HepG2 (cell line): ENCODE data around the gene POU6F2. TPM values are rescaled to one million over a fixed set of nuclear protein-coding genes. Genes with fewer than 3 reads are reported as not detected.

Experiments
- ATAC-seq: fragments of 200-7000 bp; cut with Tn5 transposase; 3 replicates; pipeline ENCODE4 v1.9.1; 2020; ENCODE audit warnings: mild to moderate bottlenecking, moderate library complexity
- BruUV-seq: library from RNA; stranded (reverse); fragments of 400-500 nt; replicated peaks from 2 replicates; lab custom pipeline; 2021; lab: Mats Ljungman, UMichigan
- CTCF ChIA-PET: fragments of 300-600 bp; formaldehyde crosslinking; extraction: SDS; loops from one replicate; lab custom pipeline; 2021; ENCODE audit warnings: low total read pairs, inconsistent platforms, low intra/inter-chr PET ratio; lab: Yijun Ruan, JAX
- POLR2A ChIA-PET: fragments of 350-600 bp; sonication (Branson Sonifier 250); formaldehyde crosslinking; loops from one replicate; lab custom pipeline; 2020; ENCODE audit warnings: antibody characterized with exemption, inconsistent platforms; lab: Yijun Ruan, JAX
- DNase-seq: peaks from one replicate; pipeline ENCODE4 v3.0.0-alpha.2; 2015; ENCODE audit warnings: low spot score
- FAIRE-seq: peaks from 3 replicates; lab custom pipeline; 2011; peaks lifted over from hg19 to GRCh38; lab: Jason Lieb, UNC
- H2AFZ ChIP-seq: one replicate; pipeline ENCODE4 v1.6.1; 2011; ENCODE audit warnings: low read length, inconsistent platforms
- H3K27ac ChIP-seq: fragments of 300-600 bp; 3 replicates; pipeline ENCODE4 v1.8.0; 2011; ENCODE audit warnings: mixed run types, mild to moderate bottlenecking, mixed read lengths, low read length, inconsistent platforms; ENCODE audit not compliant: insufficient read depth; ENCODE audit errors: extremely low read length
- H3K27me3 ChIP-seq, 2 experiments: fragments of 200-600 bp in 1 of 2; 2 replicates in 1 of 2; 3 replicates in 1 of 2; pipeline versions ENCODE4 v1.6.0 to v1.8.0; 2011; ENCODE audit warnings: low read length in 2 of 2, mild to moderate bottlenecking in 2 of 2, moderate library complexity in 2 of 2, inconsistent platforms in 1 of 2; ENCODE audit not compliant: insufficient read depth in 2 of 2, control insufficient read depth in 1 of 2
- H3K36me3 ChIP-seq, 2 experiments: fragments of 200-600 bp in 1 of 2; replicated peaks in 1 of 2; 2 replicates in 1 of 2; 3 replicates in 1 of 2; pipeline versions ENCODE4 v1.5.1 to v1.8.0; 2011; ENCODE audit warnings: low read length in 2 of 2, inconsistent platforms in 1 of 2; ENCODE audit not compliant: insufficient read depth in 2 of 2, control insufficient read depth in 1 of 2
- H3K4me1 ChIP-seq: 2 replicates; pipeline ENCODE4 v1.5.1; 2012; ENCODE audit warnings: low read length, inconsistent platforms; ENCODE audit not compliant: insufficient read depth
- H3K4me2 ChIP-seq: 2 replicates; pipeline ENCODE4 v1.6.0; 2011; ENCODE audit warnings: low read depth, low read length, inconsistent platforms
- H3K4me3 ChIP-seq, 3 experiments: fragments of 200-600 bp in 1 of 3; sonication (generic), shearing (Covaris generic) in 1 of 3; replicated peaks in 1 of 3; 2 replicates each; pipeline ENCODE4 v1.5.1; 2011 to 2016; ENCODE audit warnings: low read length in 3 of 3, inconsistent platforms in 2 of 3, low read depth in 2 of 3, mild to moderate bottlenecking in 2 of 3, control low read depth in 1 of 3, mixed read lengths in 1 of 3; ENCODE audit not compliant: insufficient read depth in 1 of 3
- H3K79me2 ChIP-seq: one replicate; pipeline ENCODE4 v1.6.1; 2011; ENCODE audit warnings: low read length, inconsistent platforms; ENCODE audit not compliant: insufficient read depth
- H3K9ac ChIP-seq: 2 replicates; pipeline ENCODE4 v1.6.0; 2011; ENCODE audit warnings: mild to moderate bottlenecking, low read depth, low read length, inconsistent platforms; ENCODE audit not compliant: insufficient read depth
- H3K9me3 ChIP-seq: 2 replicates; pipeline ENCODE4 v1.5.1; 2012; ENCODE audit warnings: mild to moderate bottlenecking, low read length
- H4K20me1 ChIP-seq: 2 replicates; pipeline ENCODE4 v1.6.0; 2011; ENCODE audit warnings: inconsistent platforms, mild to moderate bottlenecking, low read length, moderate library complexity; ENCODE audit not compliant: insufficient read depth
- CBFB ChIP-seq: sonication (generic); formaldehyde crosslinking; IDR thresholded peaks from 2 replicates; pipeline ENCODE4 v1.4.0; 2020; ENCODE audit warnings: missing genetic modification reagents
- GATAD1 ChIP-seq: IDR thresholded peaks from 2 replicates; pipeline ENCODE4 v1.6.1; 2016; ENCODE audit warnings: missing genetic modification reagents, missing compliant biosample characterization
- LRRFIP1 ChIP-seq: sonication (generic); formaldehyde crosslinking; conservative IDR thresholded peaks from 2 replicates; pipeline ENCODE4 v1.4.0; 2020; ENCODE audit warnings: missing genetic modification reagents
- MAFK ChIP-seq, 2 experiments: IDR thresholded peaks in 1 of 2; conservative IDR thresholded peaks in 1 of 2; 2 replicates each; pipeline ENCODE4 v1.6.1; 2011; ENCODE audit warnings: improper control_type of control experiment in 2 of 2, low read length in 2 of 2
- PCBP1 ChIP-seq: fragments of 200-400 bp; formaldehyde crosslinking; IDR thresholded peaks from 2 replicates; pipeline ENCODE4 v1.6.1; 2017; ENCODE audit warnings: mild to moderate bottlenecking, low read depth, low read length, borderline replicate concordance
- PHF21A ChIP-seq: sonication (generic); formaldehyde crosslinking; IDR thresholded peaks from 2 replicates; pipeline ENCODE4 v1.5.0; 2020; ENCODE audit warnings: mild to moderate bottlenecking, missing genetic modification reagents
- REL ChIP-seq: sonication (generic); formaldehyde crosslinking; conservative IDR thresholded peaks from 2 replicates; pipeline ENCODE4 v1.8.0; 2022; ENCODE audit warnings: mild to moderate bottlenecking, missing genetic modification reagents, moderate library complexity
- SETDB1 ChIP-seq: sonication (generic); formaldehyde crosslinking; IDR thresholded peaks from 2 replicates; pipeline ENCODE4 v1.5.1; 2020; ENCODE audit warnings: missing genetic modification reagents, mild to moderate bottlenecking, borderline replicate concordance
- SMARCC2 ChIP-seq: fragments of 450-650 bp; IDR thresholded peaks from 2 replicates; pipeline ENCODE4 v1.6.1; 2017; ENCODE audit warnings: antibody characterized with exemption, mild to moderate bottlenecking
- ZBTB38 ChIP-seq: sonication (generic); formaldehyde crosslinking; IDR thresholded peaks from 2 replicates; pipeline ENCODE4 v1.5.1; 2020; ENCODE audit warnings: mild to moderate bottlenecking, missing genetic modification reagents
- ZBTB42 ChIP-seq: sonication (generic); formaldehyde crosslinking; IDR thresholded peaks from 2 replicates; pipeline ENCODE4 v1.5.0; 2020; ENCODE audit warnings: mild to moderate bottlenecking, missing genetic modification reagents
- ZBTB46 ChIP-seq: sonication (generic); formaldehyde crosslinking; IDR thresholded peaks from 2 replicates; pipeline ENCODE4 v1.4.0; 2020; ENCODE audit warnings: mild to moderate bottlenecking, missing genetic modification reagents, borderline replicate concordance
- ZNF777 ChIP-seq: sonication (generic); formaldehyde crosslinking; IDR thresholded peaks from 2 replicates; pipeline ENCODE4 v1.4.0; 2020; ENCODE audit warnings: missing genetic modification reagents
- WGBS: methylation state at CpG from one replicate; pipeline ENCODE4 v1.1.6; 2017; ENCODE audit warnings: low lambda C conversion rate; 5-methylcytosine and 5-hydroxymethylcytosine counted together
- in situ Hi-C: cut with HindIII; loops from 2 replicates; pipeline ENCODE4 v1.10.0; 2017; ENCODE audit warnings: low pct_unique_long_range_greater_than_20kb; ENCODE audit not compliant: extremely low pct_ligation_motif_present
- intact Hi-C: fragments of 100-400 bp; cut with micrococcal nuclease; formaldehyde crosslinking; loops from one replicate; pipeline ENCODE4 v1.10.0; 2022; ENCODE audit not compliant: unreplicated experiment
- polyA plus RNA-seq, 8 experiments: library from polyadenylated mRNA; depleted of rRNA in 3 of 8; stranded (reverse) in 7 of 8; unstranded in 1 of 8; fragments of >200 nt; fragmentation: Illumina TruSeq in 4 of 8; extraction: Trizol in 4 of 8; gene quantifications; 2 replicates each; pipeline versions ENCODE4 v1.2.1 to v1.2.3, GENCODE V29; 2011 to 2016; ENCODE audit warnings: low read depth in 4 of 8, missing spikeins in 1 of 8, mixed read lengths in 1 of 8; ENCODE audit not compliant: insufficient read depth in 1 of 8
- total RNA-seq, 5 experiments: library from RNA; depleted of rRNA; stranded (reverse); fragments of >200 nt; fragmentation: Illumina TruSeq; extraction: Trizol; gene quantifications; 2 replicates each; pipeline ENCODE4 v1.2.3, GENCODE V29; 2016; ENCODE audit warnings: low read depth in 1 of 5
- TF ChIP-seq, protein P1 (sequence below): sonication (generic); formaldehyde crosslinking; IDR thresholded peaks from 2 replicates; pipeline ENCODE4 v1.4.0; 2020; ENCODE audit warnings: missing genetic modification reagents, borderline replicate concordance
- TF ChIP-seq, protein P2 (sequence below): sonication (generic); formaldehyde crosslinking; IDR thresholded peaks from 2 replicates; pipeline ENCODE4 v1.4.0; 2020; ENCODE audit warnings: missing genetic modification reagents; ENCODE audit errors: not compliant biosample characterization

Gene POU6F2
- total and polyA plus RNA-seq, 2 of the 13 experiments (the other 11 are each of a cell fraction or from before 2014, with no cell fraction given), result not detected

GRCh38 chr7:39415091-39415787 lies 437.5 kb downstream of the POU6F2 start:
- WGBS, result 74% methylated on average over 13 of the region's 13 CpGs
- in situ Hi-C loops, result no loop called here
- Histone ChIP-seq H2AFZ (no peak overlapping the region), H3K27me3 (peaks cover 0 to 21% of the 10 kb centered on the region in 2 experiments; a peak in 3 of 5 replicates), H3K36me3 (no peaks in the 10 kb centered on the region), H3K4me1 (peaks cover 12% of the 10 kb centered on the region), H3K4me2 (no peak overlapping the region), H3K79me2 (no peaks in the 10 kb centered on the region), H4K20me1 (no peaks in the 10 kb centered on the region), H3K4me3 (no peak overlapping the region), H3K27ac (no peak overlapping the region), H3K9me3 (no peaks in the 10 kb centered on the region), H3K9ac (no peak overlapping the region)
- ATAC-seq (no peak), FAIRE-seq (no peak), DNase-seq (no peak)
- intact Hi-C loops, result no loop called here
- CTCF ChIA-PET, result no interaction called here
- no TSS peak for BruUV-seq
- POLR2A ChIA-PET, result no interaction called here
- TF ChIP-seq CBFB (CRISPR knock-in tag), result no peak
- TF ChIP-seq, protein P1, sequence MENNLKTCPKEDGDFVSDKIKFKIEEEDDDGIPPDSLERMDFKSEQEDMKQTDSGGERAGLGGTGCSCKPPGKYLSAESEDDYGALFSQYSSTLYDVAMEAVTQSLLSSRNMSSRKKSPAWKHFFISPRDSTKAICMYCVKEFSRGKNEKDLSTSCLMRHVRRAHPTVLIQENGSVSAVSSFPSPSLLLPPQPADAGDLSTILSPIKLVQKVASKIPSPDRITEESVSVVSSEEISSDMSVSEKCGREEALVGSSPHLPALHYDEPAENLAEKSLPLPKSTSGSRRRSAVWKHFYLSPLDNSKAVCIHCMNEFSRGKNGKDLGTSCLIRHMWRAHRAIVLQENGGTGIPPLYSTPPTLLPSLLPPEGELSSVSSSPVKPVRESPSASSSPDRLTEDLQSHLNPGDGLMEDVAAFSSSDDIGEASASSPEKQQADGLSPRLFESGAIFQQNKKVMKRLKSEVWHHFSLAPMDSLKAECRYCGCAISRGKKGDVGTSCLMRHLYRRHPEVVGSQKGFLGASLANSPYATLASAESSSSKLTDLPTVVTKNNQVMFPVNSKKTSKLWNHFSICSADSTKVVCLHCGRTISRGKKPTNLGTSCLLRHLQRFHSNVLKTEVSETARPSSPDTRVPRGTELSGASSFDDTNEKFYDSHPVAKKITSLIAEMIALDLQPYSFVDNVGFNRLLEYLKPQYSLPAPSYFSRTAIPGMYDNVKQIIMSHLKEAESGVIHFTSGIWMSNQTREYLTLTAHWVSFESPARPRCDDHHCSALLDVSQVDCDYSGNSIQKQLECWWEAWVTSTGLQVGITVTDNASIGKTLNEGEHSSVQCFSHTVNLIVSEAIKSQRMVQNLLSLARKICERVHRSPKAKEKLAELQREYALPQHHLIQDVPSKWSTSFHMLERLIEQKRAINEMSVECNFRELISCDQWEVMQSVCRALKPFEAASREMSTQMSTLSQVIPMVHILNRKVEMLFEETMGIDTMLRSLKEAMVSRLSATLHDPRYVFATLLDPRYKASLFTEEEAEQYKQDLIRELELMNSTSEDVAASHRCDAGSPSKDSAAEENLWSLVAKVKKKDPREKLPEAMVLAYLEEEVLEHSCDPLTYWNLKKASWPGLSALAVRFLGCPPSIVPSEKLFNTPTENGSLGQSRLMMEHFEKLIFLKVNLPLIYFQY (CRISPR knock-in tag), result no peak
- no peak for TF ChIP-seq MAFK (conservative IDR thresholded peaks at IDR 0.05 in 1 of 2, IDR thresholded peaks at IDR 0.05 in 1 of 2; ENCODE audit: low read length in 2 of 2)
- TF ChIP-seq REL, result no peak
- TF ChIP-seq ZBTB42 (CRISPR knock-in tag), result no peak
- TF ChIP-seq GATAD1 (CRISPR knock-in tag), result no peak
- no peak for TF ChIP-seq PHF21A
- no peak for TF ChIP-seq LRRFIP1
- TF ChIP-seq ZBTB38, result no peak
- no peak for TF ChIP-seq SMARCC2
- TF ChIP-seq PCBP1, result no peak
- TF ChIP-seq ZBTB46 (CRISPR knock-in tag), result no peak
- TF ChIP-seq SETDB1 (CRISPR knock-in tag), result no peak
- TF ChIP-seq, protein P2, sequence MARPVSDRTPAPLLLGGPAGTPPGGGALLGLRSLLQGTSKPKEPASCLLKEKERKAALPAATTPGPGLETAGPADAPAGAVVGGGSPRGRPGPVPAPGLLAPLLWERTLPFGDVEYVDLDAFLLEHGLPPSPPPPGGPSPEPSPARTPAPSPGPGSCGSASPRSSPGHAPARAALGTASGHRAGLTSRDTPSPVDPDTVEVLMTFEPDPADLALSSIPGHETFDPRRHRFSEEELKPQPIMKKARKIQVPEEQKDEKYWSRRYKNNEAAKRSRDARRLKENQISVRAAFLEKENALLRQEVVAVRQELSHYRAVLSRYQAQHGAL (CRISPR knock-in tag), result no peak
- no peak for TF ChIP-seq ZNF777
